Activated B cell treated with CpG ODN at 0.5 μM for 24 hours (primary cell): ENCODE results near the gene KIAA1217. TPM values are rescaled to one million over a fixed set of nuclear protein-coding genes. Genes with fewer than 3 reads are reported as not detected.

Experiments
- ATAC-seq: fragments of 200-7000 bp; cut with Tn5 transposase; one replicate; pipeline ENCODE4 v1.10.0; 2021; ENCODE audit warnings: low read depth, mild to moderate bottlenecking, moderate library complexity
- CTCF ChIA-PET: fragments of 350-600 bp; sonication (Branson Sonifier 250); formaldehyde crosslinking; loops from one replicate; lab custom pipeline; 2021; ENCODE audit warnings: antibody characterized with exemption; lab: Charles Lee
- POLR2A ChIA-PET: fragments of 350-600 bp; sonication (Branson Sonifier 250); formaldehyde crosslinking; loops from one replicate; lab custom pipeline; 2021; ENCODE audit warnings: antibody characterized with exemption; lab: Charles Lee
- DNase-seq: peaks from one replicate; pipeline ENCODE4 v3.0.0; 2022
- H3K27ac Mint-ChIP-seq: one replicate; pipeline ENCODE4 v1.8.0; 2020; ENCODE audit warnings: mixed read lengths
- H3K27me3 Mint-ChIP-seq: one replicate; pipeline ENCODE4 v1.8.0; 2021; ENCODE audit warnings: mixed read lengths
- H3K36me3 Mint-ChIP-seq: one replicate; pipeline ENCODE4 v1.8.0; 2021; ENCODE audit warnings: low read depth, mixed read lengths
- H3K4me1 Mint-ChIP-seq: one replicate; pipeline ENCODE4 v1.8.0; 2021; ENCODE audit warnings: mixed read lengths
- H3K4me3 Mint-ChIP-seq: one replicate; pipeline ENCODE4 v1.8.0; 2020; ENCODE audit warnings: mild to moderate bottlenecking, mixed read lengths
- H3K9me3 Mint-ChIP-seq: one replicate; pipeline ENCODE4 v1.8.0; 2020; ENCODE audit warnings: mixed read lengths
- CTCF ChIP-seq: fragments of 200-600 bp; IDR thresholded peaks from one replicate; pipeline ENCODE4 v1.8.0; 2022; ENCODE audit warnings: antibody characterized with exemption, mild to moderate bottlenecking
- intact Hi-C: fragments of 100-400 bp; cut with micrococcal nuclease; formaldehyde crosslinking; loops from one replicate; pipeline ENCODE4 v1.15.1; 2024
- total RNA-seq: library from RNA; stranded (reverse); gene quantifications from 2 replicates; pipeline ENCODE4 v1.2.3, GENCODE V29; 2022

Gene KIAA1217
- 0.32 and 0.71 TPM in 2 replicates for total RNA-seq

- Mint-ChIP-seq H3K27ac (no peak within 1 kb of the TSS), H3K27me3 (peaks cover 17% of the 10 kb centered on the region), H3K4me1 (peaks cover 18% of the 10 kb centered on the region), H3K4me3 (peak within 1 kb of the TSS; percentile 56), H3K9me3 (peaks cover 2% of the 10 kb centered on the region), H3K36me3 (no peaks in the 10 kb centered on the region)
- ChIA-PET CTCF (no interaction called here), POLR2A (no interaction called here)
- intact Hi-C loops, result no loop called here
- ATAC-seq, result no peak
- DNase-seq, result no peak
- TF ChIP-seq CTCF, result no peak
These were observed at the start of gene KIAA1217 for GRCh38 chr10:24208661-24209431. Gene KIAA1217 (plus strand): TSS chr10:24209138. CDS start chr10:24209194, 56 bp downstream.

GRCh38 chr10:24162206-24162985, 46.5 kb upstream of the KIAA1217 start:
- Mint-ChIP-seq H3K4me1 (no peaks in the 10 kb centered on the region), H3K36me3 (no peaks in the 10 kb centered on the region), H3K27me3 (no peaks in the 10 kb centered on the region), H3K27ac (no peak overlapping the region), H3K4me3 (no peak overlapping the region), H3K9me3 (peaks cover 8% of the 10 kb centered on the region)
- POLR2A ChIA-PET, result no interaction called here
- intact Hi-C loops, result no loop called here
- DNase-seq (no peak), ATAC-seq (no peak)
- no peak for TF ChIP-seq CTCF
- CTCF ChIA-PET, result no interaction called here

GRCh38 chr10:24163485-24163884, 45.5 kb upstream of the KIAA1217 start:
- ChIA-PET POLR2A (no interaction called here), CTCF (no interaction called here)
- ATAC-seq (no peak), DNase-seq (no peak)
- H3K36me3 Mint-ChIP-seq, result no peaks in the 10 kb centered on the region
- TF ChIP-seq CTCF, result no peak
- H3K27me3 Mint-ChIP-seq, result no peaks in the 10 kb centered on the region
- no peaks in the 10 kb centered on the region for H3K4me1 Mint-ChIP-seq
- H3K27ac Mint-ChIP-seq, result no peak overlapping the region
- H3K9me3 Mint-ChIP-seq, result peaks cover 1% of the 10 kb centered on the region
- H3K4me3 Mint-ChIP-seq, result no peak overlapping the region
- intact Hi-C loops, result no loop called here

- DNase-seq (no peak), ATAC-seq (no peak)
- CTCF ChIA-PET, result no interaction called here
- Mint-ChIP-seq H3K9me3 (no peaks in the 10 kb centered on the region), H3K36me3 (no peaks in the 10 kb centered on the region), H3K4me3 (no peak overlapping the region), H3K27ac (no peak overlapping the region), H3K27me3 (no peaks in the 10 kb centered on the region), H3K4me1 (no peaks in the 10 kb centered on the region)
- POLR2A ChIA-PET, result no interaction called here
- TF ChIP-seq CTCF, result no peak
- intact Hi-C loops, result no loop called here
These were observed 40.4 kb upstream of the KIAA1217 start for GRCh38 chr10:24168258-24169170.
